ENCODE data around the gene BLMH. TPM values are rescaled to one million over a fixed set of nuclear protein-coding genes. Genes with fewer than 3 reads are reported as not detected.

BLMH gene
- total RNA-seq, 2 donors from 2014 or later = 84.7 to 92.0 TPM

- no peak for DNase-seq
- H3K27ac Mint-ChIP-seq = no peak overlapping the region
Measured at GRCh38 chr17:30241051-30241450, 50.7 kb downstream of the BLMH start.

DNA sequence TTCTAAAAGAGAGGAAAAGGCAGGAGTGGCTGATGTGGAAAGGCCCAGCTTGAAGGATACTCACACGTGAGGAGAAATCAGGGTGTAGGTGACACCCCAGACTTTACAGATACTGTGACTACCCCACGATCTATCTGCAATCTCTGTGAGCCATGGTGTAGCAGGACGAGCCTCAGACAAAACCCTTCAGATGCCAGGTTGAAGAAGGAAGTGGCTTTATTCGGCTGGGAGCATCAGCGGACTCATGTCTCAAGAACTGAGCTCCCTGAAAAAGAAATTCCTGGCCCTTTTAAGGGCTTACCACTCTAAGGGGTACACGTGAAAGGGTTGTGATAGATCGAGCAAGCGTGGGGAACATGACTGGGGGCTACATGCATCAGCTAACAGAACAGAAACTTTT, 51.6 kb downstream of the BLMH start:
- Mint-ChIP-seq H3K27me3 (ENCODE audit: insufficient read depth) (peaks cover 52% of the 10 kb centered on the region), H3K4me3 (no peak overlapping the region), H3K9me3 (peaks cover 17% of the 10 kb centered on the region), H3K4me1 (peaks cover 10% of the 10 kb centered on the region), H3K27ac (no peak overlapping the region), H3K36me3 (ENCODE audit: low read depth) (peaks cover 9% of the 10 kb centered on the region)
- Histone ChIP-seq H3K27ac (ENCODE audit: low read depth, low read length) (no peak overlapping the region), H3K4me1 (ENCODE audit: control insufficient read depth, insufficient read depth, low read length) (no peaks in the 10 kb centered on the region), H3K4me3 (ENCODE audit: low read length) (no peak overlapping the region), H3K9me3 (ENCODE audit: control insufficient read depth, low read length) (peaks cover 8% of the 10 kb centered on the region), H3K36me3 (ENCODE audit: control insufficient read depth, insufficient read depth, low read length) (no peaks in the 10 kb centered on the region), H3K9ac (ENCODE audit: extremely low read depth, low read length, poor library complexity, severe bottlenecking) (no peak overlapping the region), H3K27me3 (ENCODE audit: control insufficient read depth, insufficient read depth, low read length, poor library complexity, severe bottlenecking) (peaks cover 46% of the 10 kb centered on the region)
- WGBS, 2 experiments (ENCODE audit: insufficient coverage in 1 of 2, insufficient read length in 1 of 2) = 95% methylated on average over 8 of the region's 8 CpGs
- DNase-seq = peak; percentile 12
- no peak for TF ChIP-seq CTCF (conservative IDR thresholded peaks at IDR 0.05)

More at GRCh38 chr17:30241051-30241450, 50.7 kb downstream of the BLMH start:
- H3K9me3 ChIP-seq (ENCODE audit: control insufficient read depth, low read length) = peaks cover 8% of the 10 kb centered on the region
- no peak overlapping the region for H3K4me3 ChIP-seq (ENCODE audit: low read length)
- Mint-ChIP-seq H3K36me3 (ENCODE audit: low read depth) (peaks cover 9% of the 10 kb centered on the region), H3K4me1 (peaks cover 15% of the 10 kb centered on the region), H3K9me3 (peaks cover 17% of the 10 kb centered on the region), H3K4me3 (no peak overlapping the region), H3K27me3 (ENCODE audit: insufficient read depth) (peaks cover 44% of the 10 kb centered on the region)
- no peaks in the 10 kb centered on the region for H3K36me3 ChIP-seq (ENCODE audit: control insufficient read depth, insufficient read depth, low read length)
- H3K27me3 ChIP-seq (ENCODE audit: control insufficient read depth, insufficient read depth, low read length, poor library complexity, severe bottlenecking) = peaks cover 37% of the 10 kb centered on the region
- 90 to 100% methylated on average over 1 to 6 of the region's 6 CpGs for WGBS, 2 experiments (ENCODE audit: insufficient coverage in 1 of 2, insufficient read length in 1 of 2)
- no peak overlapping the region for H3K9ac ChIP-seq (ENCODE audit: extremely low read depth, low read length, poor library complexity, severe bottlenecking)
- peaks cover 7% of the 10 kb centered on the region for H3K4me1 ChIP-seq (ENCODE audit: control insufficient read depth, insufficient read depth, low read length)
- TF ChIP-seq CTCF (conservative IDR thresholded peaks at IDR 0.05) = no peak
- H3K27ac ChIP-seq (ENCODE audit: low read depth, low read length) = no peak overlapping the region

GRCh38 chr17:30239089-30239462, 52.7 kb downstream of the BLMH start:
- no peak overlapping the region for H3K9ac ChIP-seq (ENCODE audit: extremely low read depth, low read length, poor library complexity, severe bottlenecking)
- Mint-ChIP-seq H3K27me3 (ENCODE audit: insufficient read depth) (peaks cover 63% of the 10 kb centered on the region), H3K9me3 (peaks cover 17% of the 10 kb centered on the region), H3K36me3 (ENCODE audit: low read depth) (peaks cover 9% of the 10 kb centered on the region), H3K27ac (no peak overlapping the region), H3K4me3 (no peak overlapping the region), H3K4me1 (peaks cover 9% of the 10 kb centered on the region)
- H3K27ac ChIP-seq (ENCODE audit: low read depth, low read length) = no peak overlapping the region
- DNase-seq = peak; percentile 51
- no peak overlapping the region for H3K4me3 ChIP-seq (ENCODE audit: low read length)
- H3K27me3 ChIP-seq (ENCODE audit: control insufficient read depth, insufficient read depth, low read length, poor library complexity, severe bottlenecking) = peaks cover 57% of the 10 kb centered on the region
- WGBS, 2 experiments (ENCODE audit: insufficient coverage in 1 of 2, insufficient read length in 1 of 2) = 77 to 78% methylated on average over 5 of the region's 5 CpGs
- TF ChIP-seq CTCF (conservative IDR thresholded peaks at IDR 0.05) = no peak
- H3K36me3 ChIP-seq (ENCODE audit: control insufficient read depth, insufficient read depth, low read length) = no peaks in the 10 kb centered on the region
- peaks cover 8% of the 10 kb centered on the region for H3K9me3 ChIP-seq (ENCODE audit: control insufficient read depth, low read length)
- no peaks in the 10 kb centered on the region for H3K4me1 ChIP-seq (ENCODE audit: control insufficient read depth, insufficient read depth, low read length)

Data from endodermal cell (in vitro differentiated cells).